HG03135 (cell line): ENCODE results near the gene SLC35E2B.
"Not testable (repeated sequence)": the region's sequence is repeated elsewhere in the genome, so short reads cannot be mapped to it uniquely, and the experiment has no call there.

Experiments used
- ATAC-seq: cut with Tn5 transposase; IDR thresholded peaks from one replicate; pipeline ENCODE4 v1.9.1; 2021; ENCODE audit warnings: mild to moderate bottlenecking, moderate library complexity; ENCODE audit not compliant: unreplicated experiment

The SLC35E2B gene

GRCh38 chr1:1704284-1704957 is 11.8 kb upstream of the SLC35E2B start:
- ATAC-seq = not testable (repeated sequence)

GRCh38 chr1:1703796-1704195 is 11.2 kb upstream of the SLC35E2B start:
- no peak for ATAC-seq

GRCh38 chr1:1702506-1702905 is 9.9 kb upstream of the SLC35E2B start:
- not testable (repeated sequence) for ATAC-seq

- not testable (repeated sequence) for ATAC-seq
Measured at GRCh38 chr1:1700557-1700956, 8.0 kb upstream of the SLC35E2B start.

- not testable (repeated sequence) for ATAC-seq
Measured at GRCh38 chr1:1700067-1700466, 7.5 kb upstream of the SLC35E2B start.

- ATAC-seq = not testable (repeated sequence)
Measured at GRCh38 chr1:1699061-1699460, 6.5 kb upstream of the SLC35E2B start.

GRCh38 chr1:1697358-1698183 is 5.0 kb upstream of the SLC35E2B start:
- not testable (repeated sequence) for ATAC-seq

GRCh38 chr1:1696431-1697357 is 4.1 kb upstream of the SLC35E2B start:
- ATAC-seq = not testable (repeated sequence)

- ATAC-seq = peak; percentile 38
Measured at GRCh38 chr1:1692324-1692713, 276 bp downstream of the SLC35E2B start.

- ATAC-seq = not testable (repeated sequence)
Measured at GRCh38 chr1:1691443-1691842, 1.2 kb downstream of the SLC35E2B start.

GRCh38 chr1:1689526-1689925 is 3.1 kb downstream of the SLC35E2B start:
- ATAC-seq = not testable (repeated sequence)

- ATAC-seq = no peak
Measured at GRCh38 chr1:1687846-1688245, 4.7 kb downstream of the SLC35E2B start.

GRCh38 chr1:1684031-1684681 is 8.4 kb downstream of the SLC35E2B start:
- no peak for ATAC-seq

GRCh38 chr1:1683104-1683905 is 9.3 kb downstream of the SLC35E2B start:
- no peak for ATAC-seq

GRCh38 chr1:1680912-1681273 is 11.7 kb downstream of the SLC35E2B start:
- ATAC-seq = no peak

GRCh38 chr1:1680031-1680911 is 12.3 kb downstream of the SLC35E2B start:
- no peak for ATAC-seq

GRCh38 chr1:1678581-1679380 is 13.8 kb downstream of the SLC35E2B start:
- no peak for ATAC-seq
